ENCODE measurements around the gene IGHMBP2.

Gene IGHMBP2

DNA sequence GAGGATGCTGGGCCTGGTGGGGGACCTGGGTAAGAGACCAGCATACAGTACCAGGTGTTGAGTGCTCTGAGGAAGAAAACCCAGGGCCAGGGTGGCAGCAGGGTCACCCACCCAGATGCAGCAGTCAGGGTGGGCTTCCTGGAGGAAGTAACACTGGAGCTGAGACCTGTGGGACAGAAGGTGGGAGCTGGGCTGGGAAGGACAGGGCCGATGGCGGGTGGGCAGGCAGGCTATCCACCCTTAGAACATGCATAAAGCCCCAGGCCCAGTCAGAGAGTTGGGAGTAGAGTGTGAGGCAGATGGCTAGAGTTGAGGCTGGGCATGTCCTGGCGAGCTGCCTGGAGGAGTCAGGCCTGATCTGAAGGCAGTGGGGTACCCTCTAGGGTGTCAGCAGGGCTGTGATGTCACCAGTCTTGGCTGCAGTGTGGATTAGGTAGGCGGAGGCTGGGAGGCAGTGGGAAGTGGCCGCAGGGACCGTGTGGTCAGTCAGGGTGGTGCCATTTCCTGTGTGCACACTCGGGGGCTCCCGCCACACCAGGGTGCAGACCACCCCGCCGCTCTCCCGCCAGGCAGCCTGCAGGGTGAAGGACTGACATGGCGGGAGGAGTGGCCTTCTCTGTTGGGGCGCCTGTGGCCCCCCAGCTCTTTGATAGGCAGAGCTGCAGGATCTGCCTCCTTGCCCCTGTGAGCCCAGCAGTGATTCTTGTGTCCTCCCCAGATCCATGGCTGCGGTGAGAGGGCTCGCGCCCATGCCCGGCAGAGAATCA lies 35.3 kb downstream of the IGHMBP2 start:
- in situ Hi-C loops (cut with MboI; ENCODE audit: low sequenced_read_pairs) = no loop called here

- in situ Hi-C loops (cut with MboI; ENCODE audit: low sequenced_read_pairs) = no loop called here
Measured at GRCh38 chr11:68939583-68940555, 36.2 kb downstream of the IGHMBP2 start.

DNA sequence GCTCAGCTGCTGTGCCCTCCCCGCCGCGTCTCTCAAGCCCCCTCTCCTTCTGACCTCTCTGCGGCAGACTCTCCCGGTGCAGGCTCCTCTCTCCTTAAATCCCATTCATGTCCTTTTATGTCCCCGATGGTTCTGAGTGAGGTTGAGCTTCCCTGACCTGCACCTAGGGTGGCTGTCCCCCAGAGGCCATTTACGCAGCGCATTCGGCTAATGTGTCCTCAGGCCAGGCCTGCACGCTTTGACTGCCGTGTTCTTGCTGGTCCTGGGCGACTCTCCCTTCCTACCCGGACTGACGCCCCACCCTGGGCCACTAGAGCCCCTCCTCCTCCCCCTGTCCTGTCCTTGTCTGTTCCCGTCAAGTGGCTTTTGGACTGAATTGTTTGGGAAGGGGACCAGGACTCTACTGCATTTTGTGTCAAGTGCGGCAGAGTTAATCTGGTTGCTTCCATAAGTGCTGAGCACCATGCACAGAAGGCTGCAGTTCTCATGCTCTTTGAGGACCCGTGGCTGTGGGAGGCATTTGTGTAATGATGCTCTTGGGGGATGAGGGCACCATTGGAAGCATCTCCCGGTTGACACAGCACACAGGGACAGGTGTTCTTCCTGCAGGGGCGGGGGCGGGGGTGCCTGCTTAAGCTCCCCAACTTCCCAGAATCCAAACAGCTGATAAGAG lies 37.1 kb downstream of the IGHMBP2 start:
- in situ Hi-C loops (cut with MboI; ENCODE audit: low sequenced_read_pairs) = no loop called here

DNA sequence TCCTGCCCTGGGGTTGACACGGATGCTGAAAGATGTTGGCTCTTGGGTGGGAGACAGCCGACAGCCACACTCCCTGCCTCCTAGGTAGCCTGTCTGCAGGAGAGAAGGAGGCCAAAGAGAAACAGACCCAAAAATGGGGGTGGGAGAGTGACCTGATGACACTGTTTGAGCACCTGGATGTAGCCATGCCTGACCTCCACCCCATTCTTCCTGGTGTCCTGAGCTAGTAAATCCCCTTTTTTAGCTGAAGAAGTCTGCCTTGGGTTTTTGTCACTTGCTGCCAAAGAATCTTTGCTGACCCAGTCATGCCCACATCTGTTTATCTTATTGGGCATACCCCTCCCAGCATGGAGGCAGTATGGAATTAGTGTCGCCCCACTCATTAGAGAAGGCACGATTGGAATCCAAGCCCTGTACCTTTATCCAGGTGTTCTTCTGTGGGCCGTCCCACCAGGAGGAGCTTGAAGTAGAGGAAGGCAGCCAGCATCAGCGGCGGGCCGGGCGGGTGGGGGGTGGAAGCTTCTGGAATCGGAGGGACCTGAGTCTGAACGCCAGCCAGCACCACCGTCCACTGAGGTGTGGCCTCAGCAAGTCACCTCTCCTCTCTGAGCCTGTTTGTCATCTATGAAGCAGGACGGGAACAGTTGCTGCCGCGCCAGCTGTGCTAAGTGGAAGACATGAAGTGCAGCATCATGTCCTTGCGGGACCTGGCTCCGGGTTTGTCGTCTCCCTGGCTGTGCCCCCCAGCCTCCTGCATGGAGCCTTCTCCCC lies 37.8 kb downstream of the IGHMBP2 start:
- in situ Hi-C loops (cut with MboI; ENCODE audit: low sequenced_read_pairs) = no loop called here

DNA sequence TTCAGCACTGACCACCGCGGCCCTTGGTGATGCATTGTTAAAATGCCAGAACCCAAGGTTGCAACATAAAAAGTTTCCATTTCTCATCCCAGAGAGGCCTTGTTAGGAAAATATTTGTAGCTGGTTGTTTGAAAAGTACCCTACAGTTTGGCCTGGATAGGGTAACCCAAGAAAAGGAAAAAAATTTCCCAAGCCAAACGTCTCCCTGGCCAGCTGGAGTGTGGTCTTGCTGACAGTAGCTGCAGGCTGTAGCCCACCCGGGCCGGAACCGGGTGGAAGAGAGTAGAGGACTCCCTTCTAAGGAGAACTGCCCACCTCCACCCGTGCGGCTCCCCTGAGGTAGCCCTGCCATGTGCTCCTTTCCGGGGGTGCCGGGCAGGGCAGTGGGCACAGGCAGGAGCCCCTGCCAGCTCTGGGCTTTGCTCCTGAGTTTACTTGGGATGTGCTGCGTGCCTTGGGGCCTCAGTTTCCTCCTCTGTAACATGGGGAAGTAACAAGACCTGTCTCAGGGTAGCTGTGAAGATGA lies 38.5 kb downstream of the IGHMBP2 start:
- in situ Hi-C loops (cut with MboI; ENCODE audit: low sequenced_read_pairs) = no loop called here

DNA sequence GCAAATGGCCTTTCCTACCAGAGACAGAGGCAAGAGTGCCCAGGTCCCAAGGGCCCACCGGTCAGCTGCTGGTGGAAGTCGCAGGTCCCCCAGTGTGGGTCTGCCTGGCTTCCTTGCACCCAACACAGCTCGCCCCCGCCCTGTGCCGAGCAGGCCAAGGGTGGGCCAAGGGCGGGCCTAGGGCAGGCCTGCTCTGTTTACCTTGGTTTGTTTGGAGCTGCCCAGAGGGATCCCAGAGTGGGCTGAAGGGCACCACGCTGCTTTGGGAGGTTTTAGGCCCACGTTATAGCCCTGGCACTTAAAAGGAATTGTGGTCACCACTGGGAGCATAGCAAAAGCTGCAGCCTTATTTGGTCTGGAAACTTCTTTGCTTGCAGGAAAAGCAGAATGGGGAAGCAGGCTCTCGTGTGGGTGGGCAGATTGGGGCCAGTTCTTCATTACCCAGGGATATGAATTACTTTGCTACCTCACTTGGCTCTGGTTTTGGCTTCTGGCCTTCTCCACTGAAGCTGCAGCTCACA lies 39.1 kb downstream of the IGHMBP2 start:
- in situ Hi-C loops (cut with MboI; ENCODE audit: low sequenced_read_pairs) = no loop called here

DNA sequence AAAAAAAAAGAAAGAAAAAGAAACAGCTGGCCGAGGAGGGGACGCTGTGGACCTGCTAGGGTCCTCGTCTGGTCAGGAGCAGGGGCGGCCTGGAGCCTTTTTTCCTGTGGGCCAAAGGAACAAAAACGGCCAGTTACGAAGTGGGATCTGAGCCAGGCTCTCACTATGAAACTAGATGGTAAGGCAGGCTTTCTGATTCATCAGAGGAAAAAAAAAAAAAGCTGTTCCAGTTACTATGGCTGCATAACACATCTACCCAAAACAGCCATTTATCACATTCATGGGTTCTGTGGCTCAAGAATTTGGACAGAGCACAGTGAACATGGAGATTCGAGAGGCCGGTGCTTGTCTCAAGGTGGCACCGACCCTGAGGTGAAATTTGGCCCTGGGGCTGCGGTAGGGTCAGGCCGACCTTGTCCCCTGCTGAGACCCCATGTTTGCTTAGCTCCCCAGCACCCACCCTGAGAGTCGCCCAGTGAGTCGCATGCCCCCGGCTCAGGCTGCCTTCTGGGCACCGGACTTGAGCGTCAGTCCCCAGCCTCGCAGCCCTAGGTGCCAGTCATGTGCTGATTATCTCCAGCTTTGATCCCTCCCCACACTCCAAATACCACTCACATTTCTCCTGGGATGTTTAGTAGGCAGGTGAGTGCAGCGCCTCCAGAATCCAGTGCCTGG lies 42.9 kb downstream of the IGHMBP2 start:
- in situ Hi-C loops (cut with MboI; ENCODE audit: low sequenced_read_pairs) = no loop called here

DNA sequence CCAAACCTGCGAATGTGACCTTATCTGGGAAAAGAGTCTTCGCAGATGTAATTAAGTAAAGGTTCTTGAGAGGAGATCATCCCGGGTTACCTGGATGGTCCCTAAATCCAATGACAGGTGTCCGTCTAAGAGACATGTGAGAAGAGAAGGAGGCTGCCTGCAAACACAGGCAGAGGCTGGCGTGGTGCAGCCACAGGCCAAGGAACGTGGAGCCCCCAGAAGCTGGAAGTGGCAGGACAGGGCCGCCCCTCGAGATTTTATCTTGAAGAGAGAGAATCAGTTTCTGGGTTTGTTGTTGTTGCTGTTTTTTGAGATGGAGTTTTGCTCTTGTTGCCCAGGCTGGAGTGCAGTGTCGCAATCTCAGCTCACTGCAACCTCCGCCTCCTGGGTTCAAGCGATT lies 43.5 kb downstream of the IGHMBP2 start:
- in situ Hi-C loops (cut with MboI; ENCODE audit: low sequenced_read_pairs) = no loop called here

GRCh38 chr11:68948496-68948895 lies 44.8 kb downstream of the IGHMBP2 start:
- in situ Hi-C loops (cut with MboI; ENCODE audit: low sequenced_read_pairs) = no loop called here

- in situ Hi-C loops (cut with MboI; ENCODE audit: low sequenced_read_pairs) = no loop called here
Measured at GRCh38 chr11:68948935-68949334, 45.2 kb downstream of the IGHMBP2 start.

GRCh38 chr11:68950270-68950669 lies 46.6 kb downstream of the IGHMBP2 start:
- in situ Hi-C loops (cut with MboI; ENCODE audit: low sequenced_read_pairs) = no loop called here

- in situ Hi-C loops (cut with MboI; ENCODE audit: low sequenced_read_pairs) = no loop called here
Measured at GRCh38 chr11:68950762-68951161, 47.1 kb downstream of the IGHMBP2 start.

- in situ Hi-C loops (cut with MboI; ENCODE audit: low sequenced_read_pairs) = no loop called here
Measured at GRCh38 chr11:68954836-68955606, 51.3 kb downstream of the IGHMBP2 start.

DNA sequence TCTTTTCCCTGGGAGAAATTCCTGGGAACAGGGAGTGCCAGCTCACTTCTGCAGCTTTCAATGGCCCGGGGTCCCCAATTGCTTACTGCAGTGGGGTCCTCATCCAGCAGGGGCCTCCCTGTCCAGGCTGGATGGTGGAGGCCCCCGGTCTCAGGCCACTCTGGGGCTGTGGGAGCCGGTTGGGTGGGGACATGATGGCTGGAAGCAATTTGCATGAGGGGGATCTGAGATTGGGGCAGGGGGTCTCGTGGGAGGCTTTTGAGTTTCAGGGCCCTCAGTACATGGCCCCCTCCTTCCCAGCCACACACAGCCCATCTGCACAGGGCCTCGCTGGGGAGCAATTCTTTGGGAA lies 51.9 kb downstream of the IGHMBP2 start:
- in situ Hi-C loops (cut with MboI; ENCODE audit: low sequenced_read_pairs) = no loop called here

GRCh38 chr11:68956142-68956541 lies 52.5 kb downstream of the IGHMBP2 start:
- in situ Hi-C loops (cut with MboI; ENCODE audit: low sequenced_read_pairs) = no loop called here

DNA sequence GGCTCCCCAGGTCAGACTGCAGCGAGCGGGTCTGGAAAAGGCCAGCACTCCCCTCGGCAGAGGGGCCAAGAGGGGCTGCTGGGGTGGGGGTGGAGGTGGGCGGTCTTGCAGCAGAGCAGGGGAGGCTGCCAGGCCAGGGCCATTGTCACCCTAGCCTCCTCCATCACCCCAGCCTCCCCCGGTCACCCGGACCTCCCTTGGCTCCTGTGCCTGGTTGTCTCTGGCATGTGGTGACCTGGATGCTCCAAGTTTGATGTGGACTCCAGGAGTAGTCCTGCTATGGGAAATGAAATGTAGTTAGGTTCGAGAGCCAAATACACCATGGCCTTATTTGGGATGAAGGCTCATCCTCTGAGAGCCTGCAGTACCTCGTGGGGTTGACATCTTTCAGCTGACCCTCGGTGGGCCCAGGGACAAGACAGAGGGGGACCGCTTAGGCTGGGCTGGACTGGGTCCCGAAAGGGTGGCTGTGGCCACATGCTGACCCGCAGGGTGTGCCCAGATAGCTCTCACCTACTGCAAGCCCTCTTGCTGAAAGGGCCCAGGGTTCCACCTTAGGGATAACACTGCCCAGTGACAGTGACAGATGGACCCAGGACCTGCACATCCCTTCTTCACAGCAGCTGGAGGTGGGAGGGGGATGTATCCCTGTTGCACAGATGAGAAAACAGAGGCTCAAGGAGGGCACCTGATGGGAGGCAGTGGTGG lies 53.0 kb downstream of the IGHMBP2 start:
- in situ Hi-C loops (cut with MboI; ENCODE audit: low sequenced_read_pairs) = no loop called here

DNA sequence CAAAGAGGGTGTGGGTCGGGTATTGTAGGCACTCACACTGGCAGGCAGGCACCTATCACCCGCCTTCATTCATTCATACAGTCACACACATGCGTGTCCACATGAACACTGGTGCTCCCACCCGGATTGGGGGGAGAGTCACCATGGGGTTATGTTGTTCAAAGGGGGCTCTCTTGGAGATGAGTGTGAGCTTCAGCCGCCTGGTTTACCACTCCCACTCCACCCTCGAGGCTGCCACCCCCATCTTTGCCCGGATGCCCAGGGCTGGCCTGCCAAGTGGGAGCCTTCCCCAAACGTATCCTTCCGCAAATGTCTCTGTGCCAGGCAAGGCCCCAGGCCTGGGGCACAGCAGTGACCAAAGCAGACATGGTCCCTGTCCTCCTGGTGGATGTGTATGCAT lies 54.5 kb downstream of the IGHMBP2 start:
- in situ Hi-C loops (cut with MboI; ENCODE audit: low sequenced_read_pairs) = no loop called here

Measured in HL-60/S4 (cell line).